Activated naive CD4-positive, alpha-beta T cell treated with anti-CD3 and anti-CD28 coated beads for 36 hours (primary cell): Measurements from ENCODE around the gene SKIC2. TPM values are rescaled to one million over a fixed set of nuclear protein-coding genes. Genes with fewer than 3 reads are reported as not detected.
"Not testable (repeated sequence)": the region's sequence is repeated elsewhere in the genome, so short reads cannot be mapped to it uniquely, and the experiment has no call there.

Experiments
- CTCF ChIA-PET: fragments of 350-600 bp; sonication (Branson Sonifier 250); formaldehyde crosslinking; loops from one replicate; lab custom pipeline; 2021; ENCODE audit warnings: antibody characterized with exemption; lab: Charles Lee
- DNase-seq: peaks from one replicate; pipeline ENCODE4 v3.0.0-alpha.2; 2020
- H3K27ac Mint-ChIP-seq: one replicate; pipeline ENCODE4 v1.8.0; 2021; ENCODE audit warnings: mild to moderate bottlenecking, mixed read lengths
- H3K27me3 Mint-ChIP-seq: one replicate; pipeline ENCODE4 v1.8.0; 2021; ENCODE audit warnings: low read depth, mixed read lengths
- H3K36me3 Mint-ChIP-seq: one replicate; pipeline ENCODE4 v1.8.0; 2021; ENCODE audit warnings: low read depth, mixed read lengths
- H3K4me1 Mint-ChIP-seq: one replicate; pipeline ENCODE4 v1.8.0; 2021; ENCODE audit warnings: low read depth, mixed read lengths
- H3K4me3 Mint-ChIP-seq: one replicate; pipeline ENCODE4 v1.8.0; 2021; ENCODE audit warnings: mild to moderate bottlenecking, moderate library complexity, mixed read lengths
- H3K9me3 Mint-ChIP-seq: one replicate; pipeline ENCODE4 v1.8.0; 2021; ENCODE audit warnings: mixed read lengths
- intact Hi-C: fragments of 100-400 bp; cut with micrococcal nuclease; formaldehyde crosslinking; loops from one replicate; pipeline ENCODE4 v1.15.1; 2023
- total RNA-seq, 2 experiments: library from RNA; stranded (reverse); gene quantifications; one replicate each; pipeline ENCODE4 v1.2.3, GENCODE V29; 2021

Gene SKIC2
- total RNA-seq, 2 experiments from 2014 or later: 93.6 to 101 TPM

GRCh38 chr6:32002546-32003268 is 43.7 kb downstream of the SKIC2 start:
- H3K27ac Mint-ChIP-seq, DNase-seq, intact Hi-C loops, CTCF ChIA-PET, H3K9me3 Mint-ChIP-seq, H3K4me3 Mint-ChIP-seq, H3K27me3 Mint-ChIP-seq, H3K4me1 Mint-ChIP-seq, H3K36me3 Mint-ChIP-seq: not testable (repeated sequence)

- H3K4me1 Mint-ChIP-seq, H3K27ac Mint-ChIP-seq, H3K36me3 Mint-ChIP-seq, H3K4me3 Mint-ChIP-seq, CTCF ChIA-PET, H3K9me3 Mint-ChIP-seq, DNase-seq, intact Hi-C loops, H3K27me3 Mint-ChIP-seq: not testable (repeated sequence)
These were observed 44.3 kb downstream of the SKIC2 start for GRCh38 chr6:32003301-32003700.

- H3K9me3 Mint-ChIP-seq, H3K4me1 Mint-ChIP-seq, CTCF ChIA-PET, intact Hi-C loops, H3K27ac Mint-ChIP-seq, H3K27me3 Mint-ChIP-seq, H3K4me3 Mint-ChIP-seq, H3K36me3 Mint-ChIP-seq, DNase-seq: not testable (repeated sequence)
These were observed 45.4 kb downstream of the SKIC2 start for GRCh38 chr6:32004393-32004792.

- H3K4me3 Mint-ChIP-seq, H3K27ac Mint-ChIP-seq, H3K4me1 Mint-ChIP-seq, DNase-seq, H3K36me3 Mint-ChIP-seq, intact Hi-C loops, H3K9me3 Mint-ChIP-seq, H3K27me3 Mint-ChIP-seq: not testable (repeated sequence)
- CTCF ChIA-PET: interaction anchor here (0.6 kb wide), 1 partner anchor 43 kb away, joined by 4 read pairs; no protein-coding TSS in a partner anchor
These were observed 46.0 kb downstream of the SKIC2 start for GRCh38 chr6:32004864-32005537.

- H3K36me3 Mint-ChIP-seq, H3K4me3 Mint-ChIP-seq, intact Hi-C loops, H3K4me1 Mint-ChIP-seq, H3K27ac Mint-ChIP-seq, H3K27me3 Mint-ChIP-seq, CTCF ChIA-PET, H3K9me3 Mint-ChIP-seq: not testable (repeated sequence)
- DNase-seq: peak; percentile 3
These were observed 46.5 kb downstream of the SKIC2 start for GRCh38 chr6:32005538-32005880.

- H3K4me1 Mint-ChIP-seq, intact Hi-C loops, CTCF ChIA-PET, H3K27me3 Mint-ChIP-seq, H3K4me3 Mint-ChIP-seq, H3K27ac Mint-ChIP-seq, H3K36me3 Mint-ChIP-seq, H3K9me3 Mint-ChIP-seq: not testable (repeated sequence)
- peak; percentile 3 for DNase-seq
These were observed 47.1 kb downstream of the SKIC2 start for GRCh38 chr6:32005991-32006529.

GRCh38 chr6:32007086-32007485 is 48.1 kb downstream of the SKIC2 start:
- H3K27ac Mint-ChIP-seq, H3K36me3 Mint-ChIP-seq, CTCF ChIA-PET, H3K4me3 Mint-ChIP-seq, H3K9me3 Mint-ChIP-seq, H3K27me3 Mint-ChIP-seq, intact Hi-C loops, H3K4me1 Mint-ChIP-seq: not testable (repeated sequence)
- DNase-seq: peak; percentile 3

- H3K4me1 Mint-ChIP-seq, intact Hi-C loops, CTCF ChIA-PET, H3K4me3 Mint-ChIP-seq, H3K36me3 Mint-ChIP-seq, H3K9me3 Mint-ChIP-seq, H3K27me3 Mint-ChIP-seq, DNase-seq, H3K27ac Mint-ChIP-seq: not testable (repeated sequence)
These were observed 49.1 kb downstream of the SKIC2 start for GRCh38 chr6:32008037-32008436.

- H3K4me1 Mint-ChIP-seq, CTCF ChIA-PET, H3K27me3 Mint-ChIP-seq, H3K9me3 Mint-ChIP-seq, H3K36me3 Mint-ChIP-seq, H3K27ac Mint-ChIP-seq, intact Hi-C loops, H3K4me3 Mint-ChIP-seq, DNase-seq: not testable (repeated sequence)
These were observed 49.6 kb downstream of the SKIC2 start for GRCh38 chr6:32008616-32009015.

- DNase-seq, H3K9me3 Mint-ChIP-seq, H3K4me3 Mint-ChIP-seq, CTCF ChIA-PET, H3K27me3 Mint-ChIP-seq, H3K36me3 Mint-ChIP-seq, H3K4me1 Mint-ChIP-seq, intact Hi-C loops, H3K27ac Mint-ChIP-seq: not testable (repeated sequence)
These were observed 50.6 kb downstream of the SKIC2 start for GRCh38 chr6:32009537-32009936.

- H3K9me3 Mint-ChIP-seq, H3K36me3 Mint-ChIP-seq, H3K4me3 Mint-ChIP-seq, CTCF ChIA-PET, H3K4me1 Mint-ChIP-seq, H3K27ac Mint-ChIP-seq, H3K27me3 Mint-ChIP-seq, intact Hi-C loops, DNase-seq: not testable (repeated sequence)
These were observed 52.0 kb downstream of the SKIC2 start for GRCh38 chr6:32010856-32011530.

GRCh38 chr6:32012941-32013617 is 54.1 kb downstream of the SKIC2 start:
- H3K27ac Mint-ChIP-seq, CTCF ChIA-PET, H3K36me3 Mint-ChIP-seq, H3K9me3 Mint-ChIP-seq, intact Hi-C loops, H3K27me3 Mint-ChIP-seq, H3K4me1 Mint-ChIP-seq, DNase-seq, H3K4me3 Mint-ChIP-seq: not testable (repeated sequence)
